Measurements from ENCODE around the gene KCNH3.

The KCNH3 gene
- long read RNA-seq, result 0 reads

- peak; percentile 52 to 77 for DNase-seq (ENCODE audit: low read depth in 1 of 2, low spot score in 1 of 2)
- peak within 1 kb of the TSS; percentile 28 for H3K4me3 ChIP-seq (replicated peaks; ENCODE audit: insufficient read depth, low read length)
- TF ChIP-seq CTCF (IDR thresholded peaks at IDR 0.05; ENCODE audit: insufficient read depth, low read length) (no peak), REST (IDR thresholded peaks at IDR 0.05; ENCODE audit: insufficient replicate concordance, low read depth) (no peak), POLR2AphosphoS5 (IDR thresholded peaks at IDR 0.05; ENCODE audit: low read depth) (no peak)
- H3K27me3 ChIP-seq (ENCODE audit: insufficient read depth, poor library complexity, severe bottlenecking), result peaks cover 24% of the 10 kb centered on the region
- no peak within 1 kb of the TSS for H3K27ac ChIP-seq (replicated peaks)
Measured at GRCh38 chr12:49538510-49539403, at the start of gene KCNH3. Gene KCNH3 (plus strand): TSS chr12:49539030. CDS start chr12:49539417, 387 bp downstream.

- Histone ChIP-seq H3K27me3 (ENCODE audit: insufficient read depth, poor library complexity, severe bottlenecking) (no peaks in the 10 kb centered on the region), H3K27ac (replicated peaks) (no peak overlapping the region), H3K4me3 (replicated peaks; ENCODE audit: insufficient read depth, low read length) (no peak overlapping the region)
- no peak for TF ChIP-seq REST (IDR thresholded peaks at IDR 0.05; ENCODE audit: insufficient replicate concordance, low read depth)
- TF ChIP-seq POLR2AphosphoS5 (IDR thresholded peaks at IDR 0.05; ENCODE audit: low read depth), result no peak
- no peak for TF ChIP-seq GABPA (IDR thresholded peaks at IDR 0.05; ENCODE audit: low read depth)
- no peak for TF ChIP-seq CTCF (IDR thresholded peaks at IDR 0.05; ENCODE audit: insufficient read depth, low read length)
- no peak for TF ChIP-seq SPI1 (IDR thresholded peaks at IDR 0.05; ENCODE audit: borderline replicate concordance, low read depth)
- DNase-seq (ENCODE audit: low read depth in 1 of 2, low spot score in 1 of 2), result no peak
Measured at GRCh38 chr12:49489154-49489553, 49.7 kb upstream of the KCNH3 start.

- no peak overlapping the region for H3K4me3 ChIP-seq (replicated peaks; ENCODE audit: insufficient read depth, low read length)
- H3K27ac ChIP-seq (replicated peaks), result no peak overlapping the region
- DNase-seq (ENCODE audit: low read depth in 1 of 2, low spot score in 1 of 2), result no peak
- TF ChIP-seq GABPA (IDR thresholded peaks at IDR 0.05; ENCODE audit: low read depth) (no peak), SPI1 (IDR thresholded peaks at IDR 0.05; ENCODE audit: borderline replicate concordance, low read depth) (no peak), POLR2AphosphoS5 (IDR thresholded peaks at IDR 0.05; ENCODE audit: low read depth) (no peak), REST (IDR thresholded peaks at IDR 0.05; ENCODE audit: insufficient replicate concordance, low read depth) (no peak), CTCF (IDR thresholded peaks at IDR 0.05; ENCODE audit: insufficient read depth, low read length) (no peak)
- no peaks in the 10 kb centered on the region for H3K27me3 ChIP-seq (ENCODE audit: insufficient read depth, poor library complexity, severe bottlenecking)
Measured at GRCh38 chr12:49489720-49490119, 49.1 kb upstream of the KCNH3 start.
